AG09319 (cell line): ENCODE data around the gene LY6G6D.

ENCODE experiments used
- DNase-seq: peaks from one replicate; pipeline ENCODE4 v3.0.0-alpha.2; 2010; ENCODE audit warnings: low read depth; ENCODE audit errors: extremely low read depth
- CTCF ChIP-seq: IDR thresholded peaks from 2 replicates; pipeline ENCODE4 v1.5.1; 2011; ENCODE audit warnings: low read depth, mild to moderate bottlenecking, inconsistent platforms, low read length, moderate library complexity

LY6G6D gene

DNA sequence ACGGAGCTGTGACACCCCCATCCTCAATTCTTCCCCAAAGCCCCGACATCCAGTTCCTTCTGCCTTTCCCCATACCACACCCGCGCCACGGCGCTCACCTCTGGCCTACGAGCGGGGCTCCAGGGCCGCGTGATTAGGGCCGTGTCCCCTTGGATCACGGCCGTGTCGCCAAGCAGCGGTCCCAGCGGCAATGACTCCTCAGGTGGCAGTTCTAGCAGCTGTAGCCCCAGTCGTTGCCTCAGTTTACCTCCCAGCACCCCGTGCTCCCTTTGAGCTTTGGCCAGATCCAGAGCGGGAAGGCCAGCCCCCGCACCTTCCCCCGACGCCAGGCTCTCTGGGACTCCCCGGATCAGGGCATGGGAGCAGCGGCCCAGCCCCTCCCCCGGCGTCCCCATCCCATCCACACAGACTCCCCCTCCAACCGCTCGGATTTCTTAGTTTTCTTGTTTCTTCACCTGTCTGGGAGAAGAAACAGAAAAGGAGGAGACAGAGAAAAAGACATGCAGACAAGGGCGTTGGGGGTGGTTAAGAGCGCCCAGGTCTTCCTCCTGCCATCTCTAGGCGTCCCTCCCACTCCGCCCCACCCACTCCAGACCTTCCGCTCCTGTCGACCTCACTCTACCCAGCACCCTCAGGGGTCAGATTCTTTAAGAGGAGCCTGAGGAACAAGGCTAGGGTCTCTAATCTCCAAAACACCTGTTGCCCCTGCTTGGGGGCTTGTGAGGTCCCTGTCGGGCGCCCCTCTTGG lies 13.8 kb downstream of the LY6G6D start, which contains the start of gene DDAH2:
Gene DDAH2 (minus strand): TSS at position 533 of the 748 bp plus-strand sequence. CDS start 138 bp downstream, at position 395.
- DNase-seq = no peak
- TF ChIP-seq CTCF = peak; percentile 42

GRCh38 chr6:31729515-31729978 lies 14.4 kb downstream of the LY6G6D start:
- no peak for TF ChIP-seq CTCF
- DNase-seq = peak; percentile 75

GRCh38 chr6:31729979-31730630 lies 15.0 kb downstream of the LY6G6D start:
- no peak; the same call in 1 of the 2 replicates for TF ChIP-seq CTCF
- DNase-seq = peak; percentile 83

DNA sequence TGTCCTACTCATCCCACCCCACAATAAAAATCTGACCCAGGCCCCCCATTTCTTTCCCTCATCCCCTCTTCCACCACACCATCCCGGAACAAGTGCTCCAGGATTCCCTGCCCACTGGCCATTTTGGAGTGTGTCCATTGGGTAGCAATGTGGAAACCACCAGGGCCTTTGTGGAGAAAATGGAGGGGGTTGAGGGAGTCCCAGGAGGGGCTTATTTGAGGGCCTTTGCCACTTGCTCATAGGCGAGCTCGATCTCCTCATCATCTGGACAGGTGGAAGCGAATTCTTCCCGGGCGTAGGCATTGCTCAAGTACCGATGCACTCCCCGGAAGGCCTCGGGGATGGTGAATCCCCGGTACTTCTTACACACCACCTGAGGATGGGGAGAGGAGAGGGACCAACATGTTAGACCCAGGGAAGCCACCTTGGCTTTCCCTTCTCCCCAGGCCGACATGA lies 15.5 kb downstream of the LY6G6D start:
- no peak for TF ChIP-seq CTCF
- DNase-seq = no peak

DNA sequence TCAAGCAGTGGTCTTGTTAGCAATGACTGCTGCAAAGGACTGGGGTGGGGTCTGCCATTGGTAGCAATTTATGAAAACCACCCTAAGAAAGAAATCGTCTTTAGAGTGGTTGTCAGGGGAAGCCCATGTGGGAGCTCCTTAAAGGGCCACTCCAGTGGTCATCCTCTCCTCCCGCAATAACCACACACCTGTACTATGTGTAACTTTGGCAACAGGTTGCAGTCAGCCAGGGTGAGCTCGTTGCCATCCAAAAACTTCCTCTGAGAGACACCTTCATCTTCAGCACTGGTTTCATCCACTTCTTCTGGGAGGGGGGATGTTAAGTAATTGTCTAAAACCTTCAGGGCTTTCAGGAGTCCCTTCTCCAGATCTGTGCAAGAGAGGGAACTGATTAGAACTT lies 16.9 kb downstream of the LY6G6D start:
- TF ChIP-seq CTCF = no peak
- DNase-seq = no peak

- DNase-seq = no peak
- TF ChIP-seq CTCF = no peak
Observed at GRCh38 chr6:31733734-31734133, 18.6 kb downstream of the LY6G6D start.

DNA sequence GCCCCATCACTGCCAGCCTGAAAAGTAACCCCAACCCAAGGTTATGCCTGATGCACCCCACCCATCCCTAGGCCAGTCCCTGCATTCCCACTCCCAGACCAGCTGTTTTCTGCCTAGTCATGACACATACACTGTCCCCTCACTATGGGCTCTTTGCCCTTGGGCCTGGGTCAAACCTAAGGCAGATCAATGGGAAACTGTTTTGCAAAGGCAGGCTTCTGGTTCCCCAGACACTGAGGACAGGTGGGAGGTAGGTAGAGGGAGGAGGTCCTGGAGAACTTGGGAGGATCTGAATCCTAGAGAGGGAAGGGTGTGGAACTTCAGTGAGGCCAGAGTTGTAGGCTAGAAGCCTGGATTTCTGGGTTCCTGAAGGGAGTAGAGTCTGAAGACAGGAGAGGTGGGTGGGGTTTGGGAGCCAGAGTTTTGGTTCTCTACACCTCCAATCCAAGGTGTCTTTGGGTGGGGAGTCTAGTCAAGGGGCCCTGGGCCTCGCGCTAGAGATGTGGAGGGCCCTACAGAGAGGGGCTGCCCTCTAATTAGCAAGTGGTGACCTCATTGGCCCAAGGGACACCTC lies 19.2 kb downstream of the LY6G6D start:
- no peak for DNase-seq
- TF ChIP-seq CTCF = no peak
